Measurements from ENCODE around the gene AK5.

The AK5 gene

DNA sequence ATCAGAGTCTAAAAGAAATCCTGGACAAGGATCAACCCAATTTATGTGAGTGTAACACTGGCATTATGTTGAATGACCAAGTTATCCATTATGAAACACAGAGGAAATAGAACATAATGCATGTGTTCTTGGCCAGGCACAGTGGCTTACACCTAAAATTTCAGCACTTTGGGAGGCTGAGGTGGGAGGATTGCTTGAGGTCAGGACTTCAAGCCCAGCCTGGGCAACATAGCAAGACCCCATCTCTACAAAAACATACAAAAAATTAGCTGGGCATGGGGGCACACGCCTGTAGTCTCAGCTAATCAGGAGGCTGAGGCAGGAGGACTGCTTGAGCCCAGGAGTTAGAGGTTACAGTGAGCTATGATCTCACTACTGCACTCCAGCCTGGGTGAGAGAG, 270.8 kb downstream of the AK5 start:
- no peak for DNase-seq

DNA sequence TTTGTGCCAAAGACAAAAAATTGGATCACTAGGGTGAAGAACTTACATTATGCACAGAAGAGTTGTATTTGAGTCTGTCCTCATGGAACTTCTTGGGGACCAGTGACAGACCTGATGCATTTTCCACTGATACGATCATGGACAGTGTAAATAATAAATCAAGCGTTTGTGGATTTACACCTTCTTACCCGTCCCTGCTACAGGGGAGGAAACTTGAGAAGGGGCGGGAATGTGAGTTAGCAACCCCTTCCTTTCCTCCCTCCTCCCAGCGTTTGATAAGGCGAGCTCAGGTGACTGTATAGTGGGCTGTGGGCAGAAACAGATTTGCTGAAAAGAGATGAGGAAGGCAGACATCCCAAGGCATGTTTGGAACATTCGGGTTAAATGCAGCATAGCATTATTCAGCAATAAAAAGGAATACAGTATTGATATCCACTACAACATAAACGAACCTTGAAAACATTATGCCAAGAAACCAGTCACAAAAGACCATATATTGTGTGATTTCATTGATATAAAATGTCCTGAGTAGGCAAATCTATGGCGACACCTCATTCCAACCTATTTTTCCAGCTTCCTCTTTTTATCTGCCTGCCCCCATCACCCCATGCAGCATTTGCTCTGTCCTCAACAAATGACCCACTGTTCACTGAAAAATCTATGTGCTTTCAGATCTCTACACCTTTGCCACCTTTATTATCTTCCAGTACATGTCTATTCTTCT, 271.9 kb downstream of the AK5 start:
- no peak for DNase-seq

DNA sequence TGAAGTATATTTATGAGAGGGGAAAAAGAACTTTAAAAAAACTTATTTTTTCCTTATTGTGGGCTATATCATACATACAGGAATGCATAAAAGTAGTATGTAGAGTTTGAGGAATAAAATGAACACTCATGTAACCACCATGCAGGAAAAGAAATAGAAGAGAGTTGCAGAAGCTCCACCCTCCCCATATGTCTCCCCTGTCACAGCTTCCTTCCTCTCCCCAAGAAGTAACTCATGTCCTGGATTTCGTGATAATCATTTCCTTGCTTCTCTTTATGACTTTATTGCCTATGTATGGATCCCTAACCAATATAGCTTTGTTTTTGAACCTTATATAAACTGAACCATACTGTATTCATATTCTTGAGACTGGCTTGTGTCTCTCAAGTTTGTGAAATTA, 274.2 kb downstream of the AK5 start:
- DNase-seq: no peak

DNA sequence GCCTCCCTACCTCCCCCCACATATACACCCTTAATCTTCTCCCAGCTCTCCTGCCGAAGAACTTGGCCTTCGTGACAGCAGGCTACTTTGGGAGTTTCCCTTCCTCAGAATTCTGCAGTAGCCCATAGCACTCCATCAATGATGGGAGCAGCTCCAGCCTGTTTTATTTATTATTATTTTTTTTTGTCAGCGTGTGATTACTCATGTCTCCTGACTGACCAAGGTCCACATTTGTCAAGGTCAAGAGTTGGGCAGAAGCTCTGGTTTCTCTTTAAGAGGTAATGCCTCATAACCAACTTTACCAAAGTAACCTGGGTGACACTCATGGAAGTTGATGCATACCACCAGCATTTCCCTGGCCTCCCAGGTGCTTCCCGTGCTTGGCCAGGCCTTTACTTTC, 275.2 kb downstream of the AK5 start:
- no peak for DNase-seq

DNA sequence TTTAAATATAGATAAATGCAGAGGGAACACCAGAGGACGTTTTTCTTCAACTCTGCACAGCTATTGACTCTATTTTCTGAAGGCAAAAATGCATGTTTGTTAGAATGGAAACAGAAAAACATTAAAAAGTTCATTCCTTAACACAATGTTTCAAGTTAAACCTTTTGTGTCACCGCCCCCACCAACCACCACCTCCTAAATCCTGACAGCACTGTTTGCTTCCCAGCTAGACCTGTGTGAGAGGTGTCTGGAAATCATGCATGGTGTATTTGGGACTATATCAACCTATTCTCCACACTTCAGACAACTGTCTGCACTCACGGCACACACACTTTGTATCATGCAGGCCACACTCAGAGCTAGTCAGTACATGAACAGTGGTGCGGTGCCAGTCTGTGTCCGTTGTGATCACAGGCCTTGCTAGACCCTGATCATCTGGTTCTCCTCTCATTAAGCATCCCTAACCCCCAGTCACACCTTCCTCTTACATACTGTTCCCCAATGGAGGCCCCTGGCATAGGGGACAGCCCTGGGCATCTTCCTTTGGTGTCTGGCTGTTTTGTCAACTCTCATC, 276.9 kb downstream of the AK5 start:
- DNase-seq: no peak

DNA sequence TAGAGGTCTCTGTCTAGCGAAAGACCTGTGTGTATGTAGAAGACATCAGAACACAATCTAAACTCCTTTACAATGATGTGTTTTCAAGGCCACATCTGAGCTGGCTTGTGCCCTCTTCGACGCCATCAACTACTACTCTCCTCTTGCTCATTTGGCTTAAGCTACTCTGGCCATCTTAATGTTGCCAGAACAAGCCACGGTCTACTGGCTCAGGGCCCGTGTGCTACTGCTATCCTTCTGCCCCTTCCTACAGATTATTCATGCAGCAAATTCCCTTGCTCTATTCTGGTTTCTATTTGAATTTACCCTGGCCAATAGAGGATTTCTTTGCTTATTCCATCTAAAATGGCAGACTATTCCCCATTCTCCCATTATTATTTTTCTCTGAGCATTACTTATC, 278.9 kb downstream of the AK5 start:
- no peak for DNase-seq

DNA sequence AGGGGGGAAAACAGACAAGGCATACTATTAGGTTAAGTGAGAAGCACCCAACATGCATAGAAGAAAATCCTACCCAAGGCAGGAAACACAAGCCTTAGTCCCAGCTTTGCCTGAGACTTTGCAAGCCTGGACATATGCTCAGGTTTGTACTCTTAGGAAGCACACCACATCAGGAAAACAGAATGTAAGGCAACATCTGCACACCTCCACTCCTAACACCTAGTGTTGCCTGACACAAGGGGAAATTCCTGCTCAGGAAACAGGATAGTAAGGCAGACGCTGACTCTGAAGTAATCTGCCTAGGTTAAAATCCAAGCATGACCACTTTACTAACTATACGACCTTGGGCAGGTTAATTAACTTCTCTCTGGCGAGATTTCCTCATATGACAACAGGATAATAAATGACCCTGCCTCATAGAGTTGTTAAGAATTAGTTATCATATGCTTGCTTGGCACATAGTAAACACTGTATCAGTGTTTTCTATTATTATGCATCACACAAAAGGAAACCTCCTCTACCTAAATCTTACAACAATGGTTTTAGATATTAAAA, 280.9 kb downstream of the AK5 start:
- DNase-seq: no peak

DNA sequence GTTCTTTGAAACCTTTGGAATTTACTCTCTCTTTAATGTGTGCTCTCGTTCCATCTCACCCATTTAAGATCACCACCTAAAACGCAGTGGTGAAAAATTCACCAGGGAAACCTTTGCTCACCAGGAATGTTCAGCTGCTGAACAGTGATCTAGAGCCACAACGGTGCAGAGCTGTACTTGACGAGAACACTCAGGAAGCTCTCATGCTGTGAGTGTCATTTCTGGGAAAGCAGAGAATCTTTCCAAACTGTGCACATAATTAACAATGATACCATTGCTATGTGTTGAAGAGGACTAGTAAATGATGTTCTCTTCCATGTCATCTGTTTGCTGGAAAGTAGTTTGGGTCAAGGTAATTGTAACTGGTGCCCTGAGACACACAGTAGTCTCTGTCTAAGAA, 283.5 kb downstream of the AK5 start:
- no peak for DNase-seq

DNA sequence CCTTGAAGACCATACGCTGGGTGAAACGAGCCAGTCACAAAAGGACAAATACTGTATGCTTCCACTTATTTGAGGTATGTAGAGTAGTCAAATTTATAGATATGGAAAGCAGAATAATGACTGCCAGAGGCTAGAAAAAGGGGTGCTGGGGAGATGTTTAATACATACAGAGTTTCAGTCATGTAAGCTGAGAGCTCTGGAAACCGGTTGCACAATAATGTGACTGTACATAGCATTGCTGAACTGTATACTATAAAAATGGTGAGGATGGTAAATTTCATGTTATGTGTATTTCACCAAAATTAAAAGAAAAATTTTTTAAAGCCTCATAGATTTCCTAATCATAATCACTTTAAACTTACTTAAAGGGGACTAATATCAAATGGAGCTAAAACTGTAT, 289.8 kb downstream of the AK5 start:
- DNase-seq: no peak

DNA sequence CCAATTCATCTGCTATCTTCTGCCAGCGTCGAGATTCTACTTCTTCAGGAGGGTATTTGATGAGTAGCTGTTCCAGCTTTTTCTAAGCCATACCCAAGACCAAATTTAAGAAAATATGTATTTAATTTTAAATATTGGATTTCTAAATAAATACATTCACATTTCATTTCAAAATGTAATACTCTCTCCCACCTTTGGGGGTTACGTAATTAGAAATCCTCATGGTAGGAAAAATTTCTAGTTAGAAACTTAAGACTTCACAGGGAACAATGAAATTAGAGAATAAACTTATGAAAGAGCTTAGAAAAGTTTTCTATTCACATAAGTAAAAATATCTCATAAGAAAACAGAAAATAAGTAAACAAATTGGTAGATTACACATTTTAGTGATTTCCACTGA, 297.7 kb downstream of the AK5 start:
- DNase-seq: no peak

DNA sequence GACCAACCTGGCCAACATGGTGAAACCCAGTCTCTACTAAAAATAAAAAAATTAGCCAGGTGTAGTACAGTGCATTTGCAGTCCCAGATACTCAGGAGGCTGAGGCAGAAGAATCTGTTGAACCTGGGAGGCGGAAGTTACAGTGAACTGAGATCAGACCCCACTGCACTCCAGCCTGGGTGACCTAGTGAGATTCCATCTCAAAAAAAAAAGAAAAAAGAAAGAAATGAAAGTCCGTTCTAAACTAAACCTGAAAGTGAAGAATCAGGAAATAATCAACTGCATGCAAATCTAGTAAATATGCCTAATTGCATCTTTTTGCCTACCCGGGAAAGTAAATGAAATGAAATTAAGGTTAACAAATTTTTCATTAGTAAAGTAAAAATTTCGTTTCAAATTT, 301.1 kb downstream of the AK5 start:
- no peak for DNase-seq

DNA sequence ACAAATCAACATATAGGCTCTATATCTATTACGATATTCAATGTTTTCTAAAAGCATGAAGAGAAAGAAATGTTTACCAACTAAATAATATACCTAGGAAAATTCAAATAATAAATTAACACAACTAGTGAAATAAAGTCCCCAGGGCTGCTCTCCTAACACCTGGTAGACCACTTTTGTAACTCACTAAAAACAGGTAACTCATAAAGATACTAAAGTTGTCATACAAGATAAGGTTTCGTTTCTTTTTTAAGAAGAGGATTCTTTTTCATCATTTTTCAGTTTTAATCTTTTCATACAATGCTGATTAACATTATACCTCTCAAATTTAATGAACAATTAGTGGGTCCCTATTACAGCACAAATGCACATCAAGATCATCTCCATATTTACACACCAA, 301.7 kb downstream of the AK5 start:
- no peak for DNase-seq

DNA sequence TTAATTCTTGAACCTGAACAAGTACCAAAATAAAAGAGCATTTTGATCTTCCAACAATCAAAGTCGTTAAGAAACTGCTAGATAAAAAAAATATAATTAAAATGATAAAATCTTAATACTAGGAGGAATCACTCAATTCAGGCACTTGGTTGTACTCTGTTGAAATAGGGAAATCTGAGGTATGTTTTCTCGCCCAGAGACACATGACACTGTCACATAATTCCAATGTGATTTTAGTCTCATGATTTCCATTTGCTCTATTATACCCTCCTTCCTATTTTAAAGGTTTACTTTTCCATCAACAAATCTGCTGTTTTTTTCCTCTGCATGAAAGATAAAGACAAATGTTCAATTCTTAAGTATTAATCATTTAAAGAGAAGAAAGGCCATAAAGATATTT, 303.1 kb downstream of the AK5 start:
- DNase-seq: no peak

DNA sequence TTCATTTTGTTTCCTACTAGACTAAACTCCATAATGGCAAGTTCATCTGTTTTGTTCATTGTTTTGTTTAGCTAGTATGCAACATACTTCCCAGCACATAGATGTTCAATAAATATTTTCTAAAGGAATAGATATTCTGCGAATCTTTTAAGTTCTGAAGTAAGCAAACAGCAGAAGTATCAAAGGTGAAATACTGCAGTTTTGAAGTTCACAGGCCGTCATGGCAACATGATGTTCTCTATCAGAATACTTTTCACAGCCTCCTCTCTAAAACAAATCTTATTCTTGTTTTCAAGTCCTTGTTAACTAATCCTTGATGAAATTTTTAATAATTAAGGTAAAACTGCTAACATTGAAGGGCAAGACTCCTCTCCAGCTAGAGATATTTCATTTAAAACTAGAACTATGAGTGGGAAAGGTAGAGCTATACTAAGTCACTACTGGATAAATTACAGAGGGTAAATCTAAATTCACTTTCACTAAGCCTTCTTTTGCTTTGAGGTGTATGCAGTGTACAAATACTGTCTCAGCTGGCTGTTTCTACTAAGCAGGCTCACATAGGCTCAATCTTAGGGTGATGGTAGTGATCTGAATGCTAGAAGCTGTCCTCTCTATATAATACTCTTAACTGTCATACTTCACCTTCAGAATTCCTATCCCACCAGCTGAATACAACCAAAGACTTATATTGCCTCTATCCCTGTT, 303.9 kb downstream of the AK5 start:
- no peak for DNase-seq

DNA sequence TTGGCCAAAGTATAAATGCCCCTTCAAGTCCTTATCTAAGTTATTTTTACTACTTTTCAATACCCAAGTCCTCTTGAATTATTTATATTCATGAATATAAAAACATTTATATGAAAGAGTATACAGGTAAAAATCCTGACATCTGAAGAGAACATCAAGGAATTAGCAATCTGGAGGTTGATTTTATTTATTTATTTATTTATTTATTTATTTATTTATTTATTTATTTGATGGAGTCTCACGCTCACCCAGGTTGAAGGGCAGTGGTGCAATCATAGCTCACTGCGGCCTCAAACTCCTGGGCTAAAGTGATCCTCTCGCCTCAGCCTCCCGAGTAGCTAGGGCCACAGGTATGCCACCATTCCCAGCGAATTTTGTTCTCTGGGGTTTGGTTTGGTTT, 307.4 kb downstream of the AK5 start:
- no peak for DNase-seq

DNA sequence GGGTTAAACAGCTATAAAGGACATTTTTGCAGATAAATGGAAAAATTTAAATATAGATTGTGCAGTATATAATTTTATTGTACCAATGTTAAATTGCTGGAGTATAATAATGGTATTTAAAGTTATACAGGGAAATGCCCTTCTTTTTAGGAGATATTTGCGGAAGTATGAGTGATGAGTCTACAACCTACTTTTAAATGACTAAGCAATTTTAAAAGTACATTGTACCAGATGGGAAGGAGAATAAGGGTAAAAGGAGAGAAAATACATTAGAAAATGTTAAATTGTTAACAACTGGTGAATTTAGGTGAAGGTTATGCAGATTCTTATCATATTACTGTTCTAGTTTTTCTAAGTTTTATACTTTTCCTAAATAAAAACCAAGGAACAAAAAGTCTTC, 308.8 kb downstream of the AK5 start:
- no peak for DNase-seq

DNA sequence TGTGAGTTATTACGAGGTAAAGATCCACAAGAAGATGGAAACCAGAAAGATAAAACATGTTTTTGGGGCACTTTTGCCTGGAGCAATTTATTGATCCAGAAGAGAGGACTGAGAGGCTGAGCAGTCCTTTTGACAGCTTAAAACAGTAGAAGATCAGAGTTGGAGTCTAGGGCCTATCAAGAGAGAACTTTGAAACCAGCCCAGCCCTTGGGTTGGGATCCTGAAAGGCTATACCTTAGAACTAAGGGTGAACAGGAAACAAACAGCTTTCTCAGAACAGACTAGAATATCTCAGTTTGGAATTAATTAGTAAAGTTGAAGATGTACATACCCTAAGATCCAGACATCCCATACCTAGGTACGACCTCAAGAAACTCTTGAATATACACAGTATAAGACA, 311.1 kb downstream of the AK5 start:
- DNase-seq: no peak

DNA sequence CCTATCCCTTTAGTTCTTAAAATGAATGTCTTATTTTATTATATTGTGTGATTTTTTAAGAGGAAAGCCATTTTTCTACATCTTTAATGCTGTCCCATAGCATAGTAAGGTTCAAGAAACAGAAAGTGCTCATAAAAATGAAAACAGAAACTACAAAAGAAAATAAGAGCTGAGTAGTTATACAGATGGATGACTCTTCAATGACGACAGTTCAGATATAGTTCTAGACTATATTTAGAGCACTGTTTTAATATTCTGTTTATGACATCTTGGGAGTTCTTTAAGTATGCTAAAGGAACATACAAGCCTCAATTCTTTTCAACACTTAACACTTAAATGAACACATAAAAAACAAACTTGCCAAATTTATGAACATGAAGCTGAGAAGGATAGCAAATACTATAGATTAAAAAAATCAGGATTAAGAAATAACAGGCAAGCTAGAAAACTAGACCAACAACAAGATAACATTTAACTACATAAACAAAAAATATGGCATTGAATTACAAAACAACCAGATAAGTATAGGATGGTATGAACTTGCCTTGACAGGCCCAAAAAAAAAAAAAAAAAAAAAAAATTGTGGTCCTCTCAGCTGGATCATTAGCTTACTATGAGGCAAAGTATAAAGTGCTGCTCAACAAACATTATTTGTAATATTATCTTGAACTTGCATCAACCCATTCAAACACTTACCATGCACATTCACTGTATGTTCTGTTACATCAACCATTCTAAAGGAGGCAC, 312.7 kb downstream of the AK5 start:
- no peak for DNase-seq

DNA sequence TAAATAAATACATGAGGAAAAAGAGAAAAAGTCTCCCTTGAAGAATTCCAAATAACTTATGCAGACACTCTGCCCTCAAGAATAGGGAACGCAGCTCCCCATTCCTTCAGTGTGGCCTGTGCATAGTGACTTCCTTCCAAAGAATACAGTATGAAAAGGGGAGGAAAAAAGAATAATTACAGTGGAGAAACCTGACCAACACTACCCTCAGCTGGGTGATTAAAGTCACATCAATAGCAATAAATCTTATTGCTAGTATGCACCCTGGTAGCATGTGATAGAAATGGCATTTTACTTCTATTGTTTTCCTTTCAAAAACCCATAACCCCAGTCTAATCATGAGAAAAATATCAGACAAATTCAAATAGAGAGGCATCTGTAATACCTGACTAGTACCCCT, 315.5 kb downstream of the AK5 start:
- no peak for DNase-seq

DNA sequence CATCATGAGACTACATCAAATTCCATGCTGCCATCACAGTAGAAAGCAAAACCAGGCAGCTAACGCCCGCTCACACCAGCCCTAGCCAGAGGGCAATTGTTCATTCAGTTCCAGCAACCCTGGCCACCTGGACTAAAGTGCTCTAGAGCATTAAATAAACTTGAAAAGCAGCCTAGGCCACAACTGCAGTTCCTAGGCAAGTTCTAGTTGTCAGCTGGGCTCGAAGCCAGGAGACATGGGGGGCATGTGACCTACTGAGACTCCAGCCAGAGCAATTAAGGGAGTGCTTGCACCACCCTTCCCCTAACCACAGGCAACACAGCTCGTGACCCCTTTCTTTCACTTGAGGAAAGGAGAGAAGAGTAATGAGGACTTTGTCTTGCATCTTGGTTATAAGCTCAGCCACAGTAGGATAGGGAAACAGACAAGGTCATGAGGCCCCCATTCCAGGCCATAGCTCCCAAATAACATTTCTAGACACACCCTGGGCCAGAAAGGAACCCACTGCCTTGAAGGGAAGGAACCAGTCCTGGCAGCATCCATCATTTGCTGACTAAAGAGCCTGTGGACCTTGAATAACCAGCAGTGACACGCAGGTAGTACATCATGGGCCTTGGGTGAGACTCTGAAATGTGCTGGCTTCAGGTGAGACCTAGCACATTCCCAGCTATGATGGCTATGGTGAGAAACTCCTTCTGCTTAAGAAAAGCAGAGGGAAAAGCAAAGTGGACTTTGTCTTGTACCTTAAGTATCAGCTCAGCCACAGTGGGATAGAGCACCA, 323.6 kb downstream of the AK5 start:
- DNase-seq: no peak

DNA sequence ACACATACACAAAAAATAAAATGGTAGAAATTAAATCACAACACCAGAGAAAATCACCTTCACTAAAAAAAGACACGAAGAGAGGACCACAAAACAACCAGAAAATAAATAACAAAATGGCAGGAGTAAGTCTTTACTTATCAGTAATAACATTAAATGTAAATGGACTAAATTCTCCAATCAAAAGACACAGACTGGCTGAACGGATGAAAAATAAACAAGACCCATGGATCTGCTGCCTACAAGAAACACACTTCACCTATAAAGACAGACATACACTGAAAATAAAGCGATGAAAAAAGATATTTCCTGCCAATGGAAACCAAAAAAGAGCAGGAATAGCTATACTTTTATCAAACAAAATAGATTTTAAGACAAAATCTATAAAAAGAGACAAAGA, 327.1 kb downstream of the AK5 start:
- no peak for DNase-seq
